ENCODE measurements around the gene PLXNA4. TPM values are rescaled to one million over a fixed set of nuclear protein-coding genes. Genes with fewer than 3 reads are reported as not detected.

The PLXNA4 gene
- total RNA-seq, 1 experiment from 2014 or later: not detected

DNA sequence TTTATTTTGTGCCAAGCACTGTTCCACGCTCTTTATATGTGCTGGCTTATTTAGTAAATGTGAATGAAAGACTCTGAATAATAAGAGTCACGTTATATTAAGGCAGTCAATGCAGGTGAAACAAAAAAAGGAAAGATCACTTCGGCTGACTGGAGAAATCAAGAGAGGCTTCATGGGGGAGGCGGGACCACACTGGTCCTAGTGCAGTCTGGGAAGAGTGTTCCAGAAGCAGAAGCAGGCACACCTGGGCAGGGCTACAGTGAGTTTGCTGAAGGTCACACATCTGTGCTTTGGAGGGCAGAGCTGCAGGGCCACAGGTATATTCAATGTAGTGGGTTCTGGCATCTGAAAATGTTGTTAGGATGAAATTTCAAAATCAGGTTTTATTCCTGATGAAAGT, 176.9 kb downstream of the PLXNA4 start:
- Histone ChIP-seq H3K9ac (ENCODE audit: low read length) (no peak overlapping the region), H3K79me2 (ENCODE audit: insufficient read depth, low read length) (no peaks in the 10 kb centered on the region), H3K4me3 (replicated peaks in 1 of 2; ENCODE audit: low read depth in 1 of 2, low read length in 2 of 2) (no peak overlapping the region), H3K4me1 (ENCODE audit: control insufficient read depth in 1 of 2, insufficient read depth in 2 of 2, low read length in 2 of 2) (no peaks in the 10 kb centered on the region), H3K36me3 (ENCODE audit: control insufficient read depth in 1 of 2, insufficient read depth in 2 of 2, low read length in 2 of 2) (no peaks in the 10 kb centered on the region), H3K27me3 (ENCODE audit: insufficient read depth, low read length) (peaks cover 40% of the 10 kb centered on the region), H4K20me1 (ENCODE audit: insufficient read depth) (no peaks in the 10 kb centered on the region), H2AFZ (ENCODE audit: low read depth, low read length, poor library complexity, severe bottlenecking) (no peak overlapping the region), H3K9me3 (ENCODE audit: control insufficient read depth in 1 of 2, insufficient read depth in 1 of 2, low read depth in 1 of 2, low read length in 2 of 2) (no peaks in the 10 kb centered on the region), H3K27ac (ENCODE audit: low read depth, low read length) (no peak overlapping the region), H3K4me2 (ENCODE audit: low read length) (no peak overlapping the region), H3K9me2 (ENCODE audit: insufficient read depth) (no peaks in the 10 kb centered on the region)
- TF ChIP-seq SP1 (IDR thresholded peaks at IDR 0.05; ENCODE audit: low read depth): no peak
- no peak for TF ChIP-seq JUND (IDR thresholded peaks at IDR 0.05)
- TF ChIP-seq EZH2phosphoT487 (IDR thresholded peaks at IDR 0.05; ENCODE audit: borderline replicate concordance): no peak
- TF ChIP-seq ZBTB33 (IDR thresholded peaks at IDR 0.05; ENCODE audit: extremely low read depth, insufficient replicate concordance, low read length): no peak
- TF ChIP-seq RAD21 (IDR thresholded peaks at IDR 0.05; ENCODE audit: low read depth): no peak
- TF ChIP-seq ELF1 (IDR thresholded peaks at IDR 0.05; ENCODE audit: borderline replicate concordance, low read depth): no peak
- no peak for TF ChIP-seq ZNF274 (IDR thresholded peaks at IDR 0.05; ENCODE audit: low read depth, low read length)
- TF ChIP-seq CTCF (IDR thresholded peaks at IDR 0.05 in 2 of 3, conservative IDR thresholded peaks at IDR 0.05 in 1 of 3; ENCODE audit: borderline replicate concordance in 1 of 3, insufficient read depth in 1 of 3, low read depth in 2 of 3, low read length in 2 of 3): no peak
- TF ChIP-seq POLR2AphosphoS5 (IDR thresholded peaks at IDR 0.05; ENCODE audit: low read depth, low read length): no peak
- no peak for TF ChIP-seq SIN3A (IDR thresholded peaks at IDR 0.05; ENCODE audit: low read depth)
- TF ChIP-seq, protein P1, sequence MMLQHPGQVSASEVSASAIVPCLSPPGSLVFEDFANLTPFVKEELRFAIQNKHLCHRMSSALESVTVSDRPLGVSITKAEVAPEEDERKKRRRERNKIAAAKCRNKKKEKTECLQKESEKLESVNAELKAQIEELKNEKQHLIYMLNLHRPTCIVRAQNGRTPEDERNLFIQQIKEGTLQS (IDR thresholded peaks at IDR 0.05): no peak
- TF ChIP-seq EZH2 (IDR thresholded peaks at IDR 0.05): no peak
- no peak for TF ChIP-seq TCF7L2 (IDR thresholded peaks at IDR 0.05; ENCODE audit: borderline replicate concordance, extremely low read depth, insufficient read depth, insufficient read length)
- TF ChIP-seq ZFX (IDR thresholded peaks at IDR 0.05): no peak
- no peak for TF ChIP-seq POLR2A (IDR thresholded peaks at IDR 0.05; ENCODE audit: borderline replicate concordance, extremely low read depth, insufficient read depth, insufficient read length)
- no peak for TF ChIP-seq FOSL1 (IDR thresholded peaks at IDR 0.05; ENCODE audit: low read depth)
- ATAC-seq (no peak), DNase-seq (ENCODE audit: low read depth, low spot score) (no peak)
- ChIA-PET CTCF (no interaction called here), RAD21 (ENCODE audit: low non-redundant PET in 1 of 2, low total read pairs in 2 of 2, uncharacterized antibody in 2 of 2, unreplicated experiment in 2 of 2) (no interaction called here), POLR2A (no interaction called here)
- intact Hi-C loops (cut with micrococcal nuclease): no loop called here
- BruUV-seq (replicated peaks): no TSS peak
